HS-27A (cell line): ENCODE data around the gene SSTR5.
"Not testable (repeated sequence)": the region's sequence is repeated elsewhere in the genome, so short reads cannot be mapped to it uniquely, and the experiment has no call there.

Experiments
- DNase-seq: peaks from one replicate; pipeline ENCODE4 v3.0.0-alpha.2; 2012; ENCODE audit warnings: low read depth, missing footprints

SSTR5 gene

GRCh38 chr16:1073566-1074378, 1.2 kb downstream of the SSTR5 start:
- DNase-seq: no peak

- DNase-seq: no peak
These were observed 1.8 kb downstream of the SSTR5 start for GRCh38 chr16:1074379-1074649.

DNA sequence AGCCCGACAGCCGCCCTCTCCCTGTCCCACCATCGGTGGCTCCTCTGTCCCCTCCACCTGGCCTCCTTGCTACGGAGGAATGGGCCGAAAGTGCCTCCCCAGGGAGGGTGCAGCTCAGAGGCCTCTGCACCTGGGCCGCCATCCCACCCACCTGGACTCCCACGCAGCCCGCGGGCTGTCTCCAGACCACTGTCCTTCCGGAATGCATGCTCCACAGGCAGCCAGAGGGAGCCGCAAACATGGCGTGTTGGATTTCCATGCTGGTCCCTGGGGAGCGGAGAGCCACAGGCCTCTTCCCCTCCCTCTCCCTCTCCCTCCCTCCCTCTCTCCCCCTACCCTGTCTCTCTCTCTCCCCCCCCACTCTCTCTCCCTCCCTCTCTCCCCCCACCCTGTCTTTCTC, 3.0 kb downstream of the SSTR5 start:
- no peak for DNase-seq

GRCh38 chr16:1076801-1077576, 4.4 kb downstream of the SSTR5 start:
- DNase-seq: no peak

GRCh38 chr16:1077877-1078578, 5.5 kb downstream of the SSTR5 start:
- no peak for DNase-seq

DNA sequence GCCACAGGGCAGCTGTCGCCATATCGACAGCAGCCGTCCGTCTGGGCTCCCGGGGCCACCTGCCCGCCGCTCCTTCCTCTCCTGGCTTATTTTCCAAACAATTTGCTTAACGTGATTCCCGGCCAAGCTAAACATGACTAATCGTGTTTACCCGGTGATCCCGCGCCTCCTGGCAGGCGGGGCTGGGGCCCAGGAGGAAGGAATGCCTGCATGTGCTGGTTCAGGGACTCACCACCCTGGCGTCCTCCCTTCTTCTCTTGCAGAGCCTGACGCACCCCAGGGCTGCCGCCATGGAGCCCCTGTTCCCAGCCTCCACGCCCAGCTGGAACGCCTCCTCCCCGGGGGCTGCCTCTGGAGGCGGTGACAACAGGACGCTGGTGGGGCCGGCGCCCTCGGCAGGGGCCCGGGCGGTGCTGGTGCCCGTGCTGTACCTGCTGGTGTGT, 6.1 kb downstream of the SSTR5 start:
- no peak for DNase-seq

DNA sequence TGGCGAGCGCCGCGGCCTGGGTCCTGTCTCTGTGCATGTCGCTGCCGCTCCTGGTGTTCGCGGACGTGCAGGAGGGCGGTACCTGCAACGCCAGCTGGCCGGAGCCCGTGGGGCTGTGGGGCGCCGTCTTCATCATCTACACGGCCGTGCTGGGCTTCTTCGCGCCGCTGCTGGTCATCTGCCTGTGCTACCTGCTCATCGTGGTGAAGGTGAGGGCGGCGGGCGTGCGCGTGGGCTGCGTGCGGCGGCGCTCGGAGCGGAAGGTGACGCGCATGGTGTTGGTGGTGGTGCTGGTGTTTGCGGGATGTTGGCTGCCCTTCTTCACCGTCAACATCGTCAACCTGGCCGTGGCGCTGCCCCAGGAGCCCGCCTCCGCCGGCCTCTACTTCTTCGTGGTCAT, 6.8 kb downstream of the SSTR5 start:
- DNase-seq: no peak

DNA sequence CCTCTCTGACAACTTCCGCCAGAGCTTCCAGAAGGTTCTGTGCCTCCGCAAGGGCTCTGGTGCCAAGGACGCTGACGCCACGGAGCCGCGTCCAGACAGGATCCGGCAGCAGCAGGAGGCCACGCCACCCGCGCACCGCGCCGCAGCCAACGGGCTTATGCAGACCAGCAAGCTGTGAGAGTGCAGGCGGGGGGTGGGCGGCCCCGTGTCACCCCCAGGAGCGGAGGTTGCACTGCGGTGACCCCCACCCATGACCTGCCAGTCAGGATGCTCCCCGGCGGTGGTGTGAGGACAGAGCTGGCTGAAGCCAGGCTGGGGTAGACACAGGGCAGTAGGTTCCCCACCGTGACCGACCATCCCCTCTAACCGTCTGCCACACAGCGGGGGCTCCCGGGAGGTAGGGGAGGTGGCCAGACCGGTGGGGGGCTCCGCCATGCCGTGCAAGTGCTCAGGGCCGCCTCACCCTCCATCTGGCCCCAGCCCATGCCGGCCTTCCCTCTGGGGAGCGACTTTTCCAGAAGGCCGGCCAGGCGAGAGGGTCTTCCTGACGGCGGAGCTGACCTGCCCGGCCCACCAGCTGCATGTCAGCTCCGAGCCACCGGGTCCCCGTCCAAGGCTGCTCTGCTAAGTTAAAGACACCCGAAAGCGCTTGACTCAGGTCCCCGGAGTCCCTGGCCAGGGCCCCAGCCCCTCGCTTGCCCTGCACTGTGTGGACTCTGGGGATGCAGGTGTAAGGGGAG, 7.4 kb downstream of the SSTR5 start:
- no peak for DNase-seq

DNA sequence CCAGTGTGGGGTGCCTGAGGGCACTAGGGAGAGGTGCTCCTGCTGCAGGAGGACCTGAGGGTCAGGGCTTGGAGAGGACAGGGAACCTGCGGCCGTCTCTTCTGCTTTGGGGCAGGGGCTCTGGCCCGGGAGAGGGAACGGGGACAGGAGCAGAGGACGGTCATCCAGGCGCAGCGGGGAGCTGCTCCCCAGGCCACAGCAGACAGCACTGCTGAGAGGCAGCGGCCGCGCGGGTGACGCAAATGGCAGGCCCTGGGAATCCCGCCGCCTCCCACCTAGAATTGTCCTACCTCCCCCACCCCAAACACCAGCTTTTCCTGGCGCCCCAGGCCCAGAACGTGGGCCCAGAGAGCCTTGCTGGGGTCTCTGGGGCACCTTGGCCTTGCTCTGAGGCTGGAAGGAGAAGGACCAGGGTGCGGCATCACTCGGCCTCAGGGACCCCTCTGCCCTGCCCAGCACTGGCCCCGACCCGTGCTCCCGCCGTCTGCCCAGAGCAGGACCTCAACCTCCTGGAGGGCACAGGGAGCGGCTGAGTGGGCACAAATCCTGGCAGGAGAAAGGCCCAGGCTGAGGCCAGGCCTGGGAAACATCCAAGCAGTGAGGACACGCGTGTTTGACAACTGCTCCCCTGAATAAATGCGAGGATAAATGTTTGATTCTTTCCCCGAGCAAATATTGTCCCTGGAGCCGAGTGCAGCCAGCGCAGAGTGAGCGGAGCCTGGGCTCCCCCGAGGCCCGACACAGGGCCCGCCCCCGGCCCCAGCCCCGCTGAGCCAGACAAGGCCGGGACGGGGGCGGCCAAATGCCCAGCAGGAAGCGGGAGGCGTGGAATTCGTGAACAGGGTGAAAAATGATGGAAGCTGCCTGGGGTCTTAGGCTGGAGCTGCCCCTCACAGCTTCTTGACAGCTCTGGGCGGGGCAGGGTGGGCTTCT, 8.5 kb downstream of the SSTR5 start:
- DNase-seq: no peak

DNA sequence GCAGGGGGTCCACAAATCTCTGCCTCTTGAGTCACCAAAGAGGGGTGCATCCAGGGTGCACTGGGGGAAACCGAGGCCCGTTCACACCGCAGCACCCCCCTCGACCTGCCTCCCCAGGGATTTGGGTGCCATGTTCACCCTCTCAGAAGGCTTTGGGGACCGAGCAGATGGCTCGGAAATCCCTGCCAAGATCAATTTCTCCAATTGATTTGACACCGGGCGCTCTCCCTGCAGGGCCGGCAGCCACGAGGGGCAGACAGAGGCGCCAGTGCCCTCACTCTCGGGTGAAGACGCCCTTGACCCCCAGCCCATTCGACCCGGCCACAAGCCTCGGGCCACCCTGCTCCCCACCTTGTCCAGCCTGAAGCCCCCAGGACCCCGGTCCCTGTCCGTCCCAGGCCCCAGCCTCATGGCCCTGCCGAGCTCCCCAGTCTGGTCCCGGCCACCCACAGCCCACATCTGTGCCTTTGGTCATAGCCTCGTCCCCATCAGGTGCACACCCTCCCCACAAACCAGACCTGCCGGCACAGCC, 9.3 kb downstream of the SSTR5 start:
- no peak for DNase-seq

DNA sequence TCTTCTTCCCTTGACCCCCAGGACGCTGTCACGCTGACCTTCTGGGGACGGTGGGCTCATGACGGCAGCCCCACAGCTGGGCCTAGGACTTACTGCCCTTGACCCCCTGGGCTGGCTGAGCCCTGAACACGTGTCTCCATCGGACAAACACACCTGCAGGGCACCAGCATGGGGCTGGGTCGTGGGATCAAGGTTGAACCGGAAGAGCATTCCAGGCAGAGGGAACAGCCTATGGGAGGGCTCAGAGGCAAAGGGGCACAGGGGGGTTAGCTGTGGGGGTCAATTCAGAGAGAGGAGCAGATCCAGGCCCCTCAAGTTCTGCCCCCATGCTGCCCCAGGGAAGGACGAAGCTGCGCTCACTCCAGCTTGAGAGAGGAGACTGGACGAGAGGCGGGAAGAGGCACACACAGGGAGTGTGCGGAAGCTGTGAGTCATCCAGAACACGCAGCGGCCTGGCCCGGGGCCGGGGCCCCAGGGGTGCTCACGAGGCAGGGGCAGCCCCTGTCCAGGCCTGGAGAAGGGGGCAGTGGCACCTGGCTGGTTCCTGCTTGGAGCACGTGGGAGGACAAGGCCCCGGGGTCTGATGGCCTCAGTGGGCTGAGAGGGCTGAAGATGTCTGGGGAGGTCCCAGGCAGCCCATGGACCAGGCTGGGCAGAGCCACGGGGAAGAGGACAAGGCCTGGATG, 9.9 kb downstream of the SSTR5 start:
- peak; percentile 29 for DNase-seq

DNA sequence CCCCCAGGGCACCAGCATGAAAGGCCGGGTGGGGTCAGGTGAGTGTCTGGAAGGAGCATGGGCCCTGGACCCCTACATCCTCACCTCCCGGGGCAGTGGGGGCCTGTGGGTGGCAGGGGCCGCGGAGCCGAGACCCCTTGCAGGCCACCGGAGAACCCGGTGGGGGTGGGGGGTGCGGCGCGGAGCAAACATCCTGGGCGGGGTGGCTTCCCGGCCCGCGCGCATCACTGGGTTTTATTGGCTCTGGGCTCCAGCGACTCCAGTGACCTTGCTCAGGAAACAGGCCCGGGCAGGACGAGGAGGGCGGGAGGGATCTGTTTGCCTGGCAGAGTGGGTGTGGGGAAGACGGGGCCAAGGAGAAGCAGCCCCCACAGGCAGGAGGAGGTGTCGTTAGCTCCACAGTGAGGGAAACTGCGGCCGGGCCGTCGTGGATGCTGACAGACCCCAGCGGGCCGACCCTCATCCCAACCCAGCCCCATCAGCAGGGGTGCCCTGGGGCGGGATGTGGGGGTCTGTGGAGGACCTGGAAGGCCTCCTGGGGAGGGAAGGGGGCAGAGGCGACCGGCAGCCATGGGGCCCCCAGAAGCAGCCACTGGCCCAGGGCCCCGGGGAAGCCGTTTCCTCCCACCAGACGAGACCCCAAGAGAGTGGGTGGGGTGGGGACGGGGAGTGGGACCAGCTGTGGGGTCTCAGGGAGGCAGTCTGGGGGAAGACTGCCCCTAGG, 10.6 kb downstream of the SSTR5 start:
- DNase-seq: no peak

- DNase-seq: no peak
These were observed 12.4 kb downstream of the SSTR5 start for GRCh38 chr16:1084971-1085370.

DNA sequence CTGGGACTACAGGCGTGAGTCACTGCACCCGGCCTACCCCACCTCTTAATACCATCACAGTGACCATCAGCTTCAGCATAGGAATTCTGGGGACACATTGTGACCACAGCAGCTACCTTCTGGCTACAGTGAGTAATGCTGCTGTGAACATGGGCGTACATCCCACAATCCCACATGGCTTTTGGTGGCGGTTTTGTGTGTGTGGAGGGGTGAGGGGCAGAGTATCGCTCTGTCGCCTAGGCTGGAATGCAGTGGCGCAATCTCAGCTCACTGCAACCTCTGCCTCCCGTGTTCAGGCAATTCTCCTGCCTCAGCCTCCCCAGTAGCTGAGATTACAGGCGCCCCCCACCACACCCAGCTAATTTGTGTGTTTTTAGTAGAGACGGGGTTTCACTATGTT, 13.9 kb downstream of the SSTR5 start:
- DNase-seq: not testable (repeated sequence)

DNA sequence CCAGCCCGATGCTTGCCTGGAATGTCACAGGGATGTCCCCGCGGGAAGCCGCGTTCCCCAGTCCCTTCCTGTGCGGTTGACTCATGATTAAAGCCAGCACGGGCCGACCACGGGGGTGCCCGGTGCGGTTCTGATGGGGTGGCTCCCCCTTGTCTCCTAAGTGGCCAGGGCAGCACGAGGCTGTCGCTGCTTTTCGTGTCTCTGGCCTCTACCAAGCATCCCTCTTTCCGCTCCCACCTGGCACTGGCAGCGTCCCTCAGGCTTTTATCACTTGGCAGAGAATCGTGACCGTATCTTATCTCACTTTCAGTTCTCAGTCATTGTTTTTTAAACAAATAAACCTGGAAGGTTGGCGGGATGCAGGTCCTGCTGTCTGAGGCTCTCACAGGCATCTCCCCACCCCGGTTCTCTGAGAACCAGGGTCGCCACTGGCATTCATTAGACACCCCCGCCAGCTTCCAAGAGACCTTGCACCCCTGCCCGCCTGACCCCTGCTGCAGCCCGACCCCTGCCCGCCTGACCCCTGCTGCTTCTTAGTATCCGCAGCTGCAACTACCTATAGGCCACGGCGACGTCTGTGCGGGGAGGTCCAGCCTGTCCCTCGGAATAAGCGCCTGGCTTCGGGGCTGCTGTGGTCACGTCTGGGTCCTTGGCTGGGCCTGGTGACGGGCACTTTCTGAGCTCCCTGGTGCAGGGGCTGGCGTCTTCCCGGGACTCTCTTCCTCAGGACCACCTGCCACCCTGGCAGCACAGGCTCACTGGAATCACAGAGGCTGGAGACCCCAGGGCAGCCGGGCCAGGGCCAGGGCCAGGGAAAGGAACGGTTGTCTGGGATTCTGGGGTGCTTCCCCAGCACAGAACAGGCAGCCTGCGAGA, 16.0 kb downstream of the SSTR5 start:
- DNase-seq: no peak

- no peak for DNase-seq
These were observed 16.9 kb downstream of the SSTR5 start for GRCh38 chr16:1089439-1089821.

DNA sequence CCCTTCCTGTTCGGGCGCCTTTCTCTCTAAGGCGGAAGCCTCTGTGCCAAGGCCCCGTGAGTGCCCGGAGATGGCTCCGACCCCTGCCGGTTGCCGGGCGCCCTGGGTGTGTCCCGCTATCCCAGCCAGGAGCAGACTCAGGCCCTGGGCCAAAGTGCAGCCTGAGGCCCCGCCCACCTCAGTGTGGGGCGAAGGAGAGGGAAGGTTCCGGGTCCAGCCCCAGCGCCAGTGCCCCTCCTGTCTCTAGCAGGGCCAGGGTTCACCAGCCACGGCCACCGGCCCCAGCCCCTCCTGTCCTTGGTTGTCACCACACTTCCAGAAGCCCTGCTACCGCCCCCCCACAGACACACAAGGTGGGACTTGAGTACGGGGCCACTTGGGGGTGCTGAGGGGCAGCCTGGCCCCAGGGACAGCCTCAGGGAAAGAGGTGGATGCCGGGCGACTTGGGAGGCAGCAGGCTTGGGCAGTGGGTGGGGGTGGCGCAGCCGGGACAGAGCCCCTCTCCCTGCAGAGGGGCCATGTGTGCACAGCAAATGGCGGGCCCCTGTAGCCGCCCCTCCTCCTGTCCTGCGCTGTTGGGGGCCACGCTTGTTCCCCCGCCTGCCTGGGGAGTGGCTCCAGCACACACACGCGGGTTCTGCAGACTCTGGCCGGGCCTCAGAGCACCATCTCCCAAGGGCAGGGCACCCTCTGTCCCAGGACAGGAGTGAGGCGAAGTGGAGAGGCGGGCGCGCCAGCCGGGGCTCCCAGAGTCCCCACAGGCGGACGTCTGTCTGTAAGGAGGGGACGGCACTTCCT, 17.5 kb downstream of the SSTR5 start:
- no peak for DNase-seq
